ENCODE results near the gene SHROOM1. TPM values are rescaled to one million over a fixed set of nuclear protein-coding genes. Genes with fewer than 3 reads are reported as not detected.

Gene SHROOM1
- total RNA-seq, 3 donors from 2014 or later: 0.79 to 1.4 (median 0.83) TPM

DNA sequence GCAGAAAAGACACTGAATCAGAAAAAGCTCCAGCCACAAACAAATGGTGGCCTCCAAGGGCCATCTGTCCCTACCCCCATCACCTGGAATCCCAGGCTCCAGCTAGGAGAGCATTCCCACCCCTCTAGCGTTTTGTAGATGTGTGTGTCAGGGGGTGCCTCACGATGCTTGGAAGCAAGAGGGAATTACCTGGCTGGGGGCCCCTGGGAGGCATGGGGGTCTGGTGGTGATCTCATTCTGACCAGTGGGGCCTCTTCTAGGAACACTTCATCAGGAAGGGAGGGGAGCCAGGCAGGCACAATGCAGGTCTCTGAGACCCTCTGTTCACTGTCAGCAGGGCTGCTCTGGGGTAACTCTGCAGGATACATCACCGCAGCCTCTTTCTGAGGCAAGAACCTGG lies 6.0 kb downstream of the SHROOM1 start:
- Mint-ChIP-seq H3K4me1 (ENCODE audit: low read depth) (peaks cover 9% of the 10 kb centered on the region), H3K9me3 (no peaks in the 10 kb centered on the region), H3K27me3 (ENCODE audit: low read depth) (peaks cover 54% of the 10 kb centered on the region), H3K36me3 (ENCODE audit: insufficient read depth) (no peaks in the 10 kb centered on the region), H3K4me3 (no peak overlapping the region)
- ATAC-seq: no peak
- DNase-seq: no peak

DNA sequence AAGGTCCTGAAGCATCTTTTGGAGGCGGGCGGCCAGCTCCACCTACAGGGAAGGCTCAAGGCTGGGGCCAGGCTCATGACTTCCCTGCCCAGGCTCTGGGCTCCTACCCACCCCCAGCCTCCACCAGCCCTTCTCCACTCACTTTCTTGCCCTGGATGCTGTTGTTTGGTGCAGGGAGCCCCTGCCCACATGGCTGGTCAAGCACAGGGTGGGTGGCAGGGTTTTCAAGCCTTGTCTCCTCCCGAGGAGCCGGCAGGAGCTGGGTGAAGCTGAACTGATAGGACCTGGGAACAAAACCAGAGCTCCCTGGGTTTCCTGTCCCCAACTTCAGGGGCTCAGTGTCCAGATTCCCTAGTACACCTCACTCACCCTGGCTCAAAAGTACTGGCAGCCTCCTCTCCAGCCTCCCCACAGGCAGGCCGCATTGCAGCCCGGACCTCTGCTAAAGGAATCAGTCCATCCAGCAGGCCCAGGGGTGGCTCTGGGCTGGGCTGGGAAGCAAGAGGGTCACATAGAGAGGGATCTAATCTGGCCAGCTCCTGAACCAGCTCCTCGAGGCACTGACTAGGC lies 6.9 kb downstream of the SHROOM1 start:
- H3K9me3 Mint-ChIP-seq: no peaks in the 10 kb centered on the region
- H3K36me3 Mint-ChIP-seq (ENCODE audit: insufficient read depth): no peaks in the 10 kb centered on the region
- H3K27me3 Mint-ChIP-seq (ENCODE audit: low read depth): peaks cover 54% of the 10 kb centered on the region
- H3K4me3 Mint-ChIP-seq: no peak overlapping the region
- DNase-seq (no peak), ATAC-seq (no peak)
- peaks cover 9% of the 10 kb centered on the region for H3K4me1 Mint-ChIP-seq (ENCODE audit: low read depth)

DNA sequence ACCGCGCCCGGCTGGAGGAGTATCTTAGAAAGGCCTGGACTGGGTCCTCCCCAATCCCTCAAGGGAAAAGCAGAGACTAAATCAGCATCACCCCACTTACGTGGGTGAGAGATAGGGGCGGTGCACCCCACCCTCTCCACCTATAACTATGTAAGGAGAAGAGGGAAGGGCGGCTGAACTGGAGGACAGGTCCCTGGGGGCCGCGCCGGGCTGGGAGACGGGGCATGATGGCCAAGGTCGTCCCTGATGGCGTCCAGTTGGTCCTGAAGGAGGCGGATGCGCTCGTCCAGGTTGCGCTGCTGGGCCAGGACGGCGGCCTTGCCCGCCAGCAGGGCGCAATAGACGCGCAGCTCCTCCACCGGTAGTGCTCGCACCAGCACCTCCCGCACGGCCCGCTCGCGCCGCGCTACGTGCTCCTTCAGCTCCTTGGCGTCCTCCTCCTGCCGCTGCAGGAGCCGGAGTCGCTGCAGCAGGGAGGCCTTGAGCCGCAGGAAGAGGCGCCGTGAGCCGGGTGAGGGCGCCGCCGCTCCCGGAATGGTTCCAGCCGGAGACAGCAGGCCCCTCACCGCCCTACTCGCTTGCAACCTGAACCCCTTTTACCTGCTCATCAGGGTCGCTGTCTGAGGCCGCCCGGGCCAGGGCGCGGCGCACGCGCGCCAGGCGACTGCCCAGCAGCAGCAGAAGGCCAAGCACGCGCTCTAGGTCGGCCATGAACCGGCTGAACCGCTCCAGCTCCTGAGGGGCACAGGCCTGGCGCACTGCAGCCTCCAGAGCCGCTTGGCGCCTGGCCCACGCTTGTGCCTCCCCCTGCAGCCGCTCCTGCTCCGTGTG lies 7.6 kb downstream of the SHROOM1 start:
- Mint-ChIP-seq H3K4me1 (ENCODE audit: low read depth) (peaks cover 9% of the 10 kb centered on the region), H3K27me3 (ENCODE audit: low read depth) (peaks cover 53% of the 10 kb centered on the region), H3K9me3 (no peaks in the 10 kb centered on the region), H3K36me3 (ENCODE audit: insufficient read depth) (no peaks in the 10 kb centered on the region), H3K4me3 (no peak overlapping the region)
- DNase-seq (no peak), ATAC-seq (peak in 1 of 2 donors; percentile 16)

DNA sequence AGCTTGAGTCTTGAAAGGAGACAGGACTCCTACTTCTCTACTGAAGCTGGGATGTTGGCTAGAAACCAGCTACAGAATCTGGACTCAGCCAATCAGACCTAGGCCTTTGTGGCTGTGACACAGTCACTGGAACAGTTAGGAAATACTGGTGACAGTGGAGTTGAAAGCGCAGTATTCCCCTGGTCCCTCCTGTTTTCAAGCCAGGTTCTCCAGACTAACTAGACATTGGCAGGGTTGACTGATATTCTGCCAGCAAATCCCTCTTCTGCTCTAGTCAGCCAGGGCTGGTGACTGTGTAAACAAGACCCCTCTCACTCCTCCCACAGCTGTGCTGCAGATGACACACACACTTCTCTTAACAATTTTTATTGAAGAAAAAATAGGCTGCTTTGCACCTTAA lies 8.7 kb downstream of the SHROOM1 start:
- Mint-ChIP-seq H3K4me1 (ENCODE audit: low read depth) (peaks cover 9% of the 10 kb centered on the region), H3K9me3 (no peaks in the 10 kb centered on the region), H3K4me3 (no peak overlapping the region), H3K36me3 (ENCODE audit: insufficient read depth) (no peaks in the 10 kb centered on the region), H3K27me3 (ENCODE audit: low read depth) (peaks cover 42% of the 10 kb centered on the region)
- DNase-seq (no peak), ATAC-seq (no peak)

DNA sequence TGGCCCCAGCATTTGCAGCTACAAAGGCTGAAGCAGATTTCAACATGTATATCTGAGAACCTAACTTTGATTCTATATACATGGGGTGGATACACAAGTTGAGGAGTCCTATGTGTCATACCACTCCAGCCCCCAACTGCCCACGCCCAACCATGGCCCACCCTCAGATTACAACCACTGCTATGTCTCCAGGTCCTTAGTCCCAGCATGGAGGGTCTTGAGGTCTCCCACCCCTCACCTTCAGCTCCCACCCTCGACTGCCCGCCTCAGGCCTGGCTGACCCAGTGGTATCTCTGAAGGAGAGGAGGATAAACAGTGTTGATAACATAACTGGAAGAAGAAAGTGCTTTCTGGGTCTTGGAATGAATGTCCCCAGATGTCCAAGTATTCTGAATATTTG lies 9.1 kb downstream of the SHROOM1 start:
- Mint-ChIP-seq H3K27me3 (ENCODE audit: low read depth) (peaks cover 37% of the 10 kb centered on the region), H3K9me3 (no peaks in the 10 kb centered on the region)

DNA sequence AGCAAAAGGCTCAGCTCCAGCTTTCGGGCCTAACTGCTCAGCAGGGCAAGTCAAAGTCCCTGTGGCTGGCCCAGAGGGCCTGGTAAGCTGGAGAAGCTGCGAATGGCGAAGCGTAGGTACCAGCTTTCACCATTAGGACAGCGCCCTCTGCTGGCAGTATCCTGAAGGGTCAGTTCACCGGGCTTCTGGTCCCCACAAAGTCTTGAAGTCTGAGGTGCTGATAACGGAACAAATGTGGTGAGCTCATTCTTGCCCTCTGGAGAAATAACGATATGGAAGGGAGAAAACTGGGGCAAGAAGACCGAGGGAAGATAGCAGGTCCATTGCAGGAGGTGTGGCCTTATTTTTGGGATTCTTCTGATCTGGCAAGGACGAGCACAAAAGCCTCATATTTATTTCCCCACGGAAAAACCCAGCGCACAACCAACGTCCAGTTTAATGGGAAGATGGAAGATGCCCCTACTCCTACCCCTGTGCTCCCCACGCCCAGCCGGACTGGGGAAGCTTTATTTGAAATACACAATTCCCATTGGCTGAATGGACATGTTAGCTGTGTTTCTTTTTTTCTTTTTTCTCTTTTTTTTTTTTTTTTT lies 10.2 kb downstream of the SHROOM1 start:
- no peaks in the 10 kb centered on the region for H3K36me3 Mint-ChIP-seq (ENCODE audit: insufficient read depth)
- H3K4me1 Mint-ChIP-seq (ENCODE audit: low read depth): peaks cover 9% of the 10 kb centered on the region
- peak; percentile 83 to 87 for ATAC-seq
- H3K4me3 Mint-ChIP-seq: peak overlapping the region; percentile 37
- DNase-seq: peak; percentile 88
- H3K9me3 Mint-ChIP-seq: no peaks in the 10 kb centered on the region
- peaks cover 33% of the 10 kb centered on the region for H3K27me3 Mint-ChIP-seq (ENCODE audit: low read depth)

More for the DNA sequence above, 9.1 kb downstream of the SHROOM1 start:
- Mint-ChIP-seq H3K36me3 (ENCODE audit: insufficient read depth) (no peaks in the 10 kb centered on the region), H3K4me1 (ENCODE audit: low read depth) (peaks cover 9% of the 10 kb centered on the region), H3K4me3 (no peak overlapping the region)
- no peak for ATAC-seq
- no peak for DNase-seq

DNA sequence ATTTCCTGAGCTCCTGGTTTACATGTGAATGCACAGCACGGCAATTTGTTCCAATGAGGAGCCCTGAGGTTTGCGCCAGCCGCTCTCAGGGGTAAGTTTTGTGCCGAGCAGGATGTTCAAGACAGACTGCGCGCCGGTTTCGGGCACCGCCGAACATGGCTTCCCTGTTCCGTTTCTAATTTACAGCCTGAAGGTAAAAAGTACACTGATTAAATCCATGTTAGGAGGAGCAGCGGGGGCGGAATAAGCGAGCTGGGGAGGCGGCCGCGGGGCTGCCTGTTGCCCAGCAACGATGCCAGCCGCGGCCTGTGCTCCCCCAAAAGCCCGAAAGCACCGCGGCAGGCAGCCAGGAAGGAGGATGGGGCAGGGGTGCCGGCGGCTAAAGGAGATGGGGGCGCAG lies 11.0 kb downstream of the SHROOM1 start:
- DNase-seq: no peak
- H3K4me3 Mint-ChIP-seq: peak overlapping the region; percentile 54
- ATAC-seq: no peak
- H3K27me3 Mint-ChIP-seq (ENCODE audit: low read depth): peaks cover 30% of the 10 kb centered on the region
- no peaks in the 10 kb centered on the region for H3K9me3 Mint-ChIP-seq
- H3K36me3 Mint-ChIP-seq (ENCODE audit: insufficient read depth): no peaks in the 10 kb centered on the region
- H3K4me1 Mint-ChIP-seq (ENCODE audit: low read depth): peaks cover 11% of the 10 kb centered on the region

DNA sequence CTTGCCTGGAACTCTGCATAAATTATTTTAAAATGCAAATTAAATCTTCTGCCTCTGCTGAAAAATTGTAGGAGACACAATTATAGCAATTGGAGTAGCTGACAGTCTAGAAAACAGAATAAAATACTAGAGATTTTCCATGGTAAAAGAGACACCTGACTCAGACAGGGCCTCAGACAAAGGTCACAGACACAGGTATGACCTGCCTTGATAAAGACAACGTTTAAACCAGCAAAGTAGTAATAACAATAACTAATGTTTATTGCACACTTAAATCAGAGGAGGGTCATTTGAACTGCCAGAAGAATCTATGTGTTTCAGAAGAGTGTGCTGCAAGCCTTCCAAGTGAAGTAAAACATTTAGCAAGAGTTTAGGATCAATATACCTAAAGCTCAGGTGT lies 13.4 kb downstream of the SHROOM1 start:
- DNase-seq (no peak), ATAC-seq (no peak)
- peaks cover 20% of the 10 kb centered on the region for H3K4me1 Mint-ChIP-seq (ENCODE audit: low read depth)
- H3K27me3 Mint-ChIP-seq (ENCODE audit: low read depth): peaks cover 31% of the 10 kb centered on the region
- no peaks in the 10 kb centered on the region for H3K9me3 Mint-ChIP-seq
- H3K36me3 Mint-ChIP-seq (ENCODE audit: insufficient read depth): no peaks in the 10 kb centered on the region
- H3K4me3 Mint-ChIP-seq: no peak overlapping the region

DNA sequence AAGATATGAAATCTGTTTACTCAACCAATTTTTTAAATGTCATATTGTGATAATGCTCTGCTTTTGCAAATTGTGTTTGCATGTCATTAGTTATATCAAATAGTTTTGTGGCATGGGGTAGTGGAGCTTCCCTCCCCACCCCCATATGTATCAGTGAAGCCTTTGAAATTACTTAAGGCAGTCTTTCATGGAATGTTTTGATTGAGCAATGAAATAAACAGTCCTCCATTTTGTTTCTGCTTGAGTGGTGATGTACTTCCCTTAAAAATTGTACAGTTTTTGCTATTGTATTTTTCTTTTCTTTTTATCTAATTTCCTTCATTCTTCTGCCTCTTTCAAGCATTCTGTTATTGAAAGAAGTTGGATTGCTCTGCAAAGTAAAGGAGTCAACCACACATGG lies 13.9 kb downstream of the SHROOM1 start:
- Mint-ChIP-seq H3K4me3 (no peak overlapping the region), H3K36me3 (ENCODE audit: insufficient read depth) (no peaks in the 10 kb centered on the region), H3K4me1 (ENCODE audit: low read depth) (peaks cover 20% of the 10 kb centered on the region), H3K9me3 (no peaks in the 10 kb centered on the region), H3K27me3 (ENCODE audit: low read depth) (peaks cover 33% of the 10 kb centered on the region)
- DNase-seq: no peak
- ATAC-seq: no peak

DNA sequence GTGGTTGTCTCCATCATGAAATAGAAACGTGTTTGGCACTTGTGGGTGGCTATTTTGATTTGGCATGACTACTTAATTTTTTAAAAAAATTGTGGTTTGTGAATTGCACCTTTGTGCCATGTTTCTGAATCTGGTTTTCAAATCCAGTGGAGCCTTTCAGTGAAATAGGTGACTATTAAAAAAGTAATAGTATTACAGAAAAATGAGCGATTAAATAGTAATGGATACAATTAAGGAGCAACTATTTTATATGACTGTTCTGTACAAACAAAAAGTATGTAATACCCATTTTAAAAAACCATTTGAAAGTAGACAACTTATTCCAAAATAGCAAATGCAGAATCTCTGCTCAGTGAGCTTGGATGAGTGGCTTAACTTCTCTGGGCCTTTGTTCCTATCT lies 14.4 kb downstream of the SHROOM1 start:
- DNase-seq: no peak
- H3K27me3 Mint-ChIP-seq (ENCODE audit: low read depth): peaks cover 38% of the 10 kb centered on the region
- ATAC-seq: no peak
- H3K36me3 Mint-ChIP-seq (ENCODE audit: insufficient read depth): no peaks in the 10 kb centered on the region
- H3K4me1 Mint-ChIP-seq (ENCODE audit: low read depth): peaks cover 20% of the 10 kb centered on the region
- no peaks in the 10 kb centered on the region for H3K9me3 Mint-ChIP-seq
- H3K4me3 Mint-ChIP-seq: no peak overlapping the region

DNA sequence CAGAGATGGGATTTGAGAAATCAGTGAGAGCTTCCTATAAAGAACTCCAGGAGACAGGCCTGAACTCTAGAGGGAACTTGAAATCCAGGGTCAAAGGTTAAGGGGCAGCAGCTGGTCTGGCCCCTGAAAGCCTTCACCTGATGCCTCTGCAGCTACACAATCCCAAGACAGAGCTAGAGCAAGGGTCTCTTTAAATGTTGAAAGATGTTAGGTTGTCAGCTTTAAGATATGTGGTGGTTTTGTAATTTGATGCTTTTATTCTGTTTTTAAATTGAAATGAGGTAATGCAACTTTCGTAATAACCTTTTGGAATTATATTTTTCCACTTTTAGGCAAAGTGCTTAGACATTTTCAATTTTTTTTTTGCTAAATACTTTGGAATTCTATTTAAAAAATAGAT lies 15.0 kb downstream of the SHROOM1 start:
- peaks cover 44% of the 10 kb centered on the region for H3K27me3 Mint-ChIP-seq (ENCODE audit: low read depth)

DNA sequence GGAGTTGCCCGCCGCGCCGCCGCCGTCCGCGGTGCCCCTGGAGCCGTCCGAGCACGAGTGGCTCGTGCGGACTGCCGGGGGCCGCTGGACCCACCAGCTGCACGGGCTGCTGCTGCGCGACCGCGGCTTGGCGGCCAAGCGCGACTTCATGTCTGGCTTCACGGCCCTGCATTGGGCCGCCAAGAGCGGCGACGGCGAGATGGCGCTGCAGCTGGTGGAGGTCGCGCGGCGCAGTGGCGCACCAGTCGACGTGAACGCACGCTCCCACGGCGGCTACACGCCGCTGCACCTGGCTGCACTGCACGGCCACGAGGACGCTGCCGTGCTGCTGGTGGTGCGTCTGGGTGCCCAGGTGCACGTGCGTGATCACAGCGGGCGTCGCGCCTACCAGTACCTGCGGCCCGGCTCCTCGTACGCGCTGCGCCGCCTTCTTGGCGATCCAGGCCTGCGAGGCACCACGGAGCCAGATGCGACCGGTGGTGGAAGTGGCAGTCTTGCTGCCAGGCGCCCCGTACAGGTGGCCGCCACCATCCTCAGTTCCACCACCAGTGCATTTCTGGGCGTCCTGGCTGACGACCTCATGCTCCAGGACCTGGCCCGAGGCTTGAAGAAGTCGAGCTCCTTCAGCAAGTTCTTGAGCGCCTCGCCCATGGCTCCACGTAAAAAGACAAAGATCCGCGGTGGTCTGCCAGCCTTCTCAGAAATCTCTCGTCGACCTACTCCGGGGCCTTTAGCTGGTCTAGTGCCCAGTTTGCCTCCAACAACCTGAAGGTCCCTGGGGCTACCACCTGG lies 15.7 kb downstream of the SHROOM1 start:
- H3K4me1 Mint-ChIP-seq (ENCODE audit: low read depth): peaks cover 16% of the 10 kb centered on the region

More for the DNA sequence above, 15.0 kb downstream of the SHROOM1 start:
- H3K36me3 Mint-ChIP-seq (ENCODE audit: insufficient read depth): no peaks in the 10 kb centered on the region
- DNase-seq (no peak), ATAC-seq (no peak)
- H3K4me1 Mint-ChIP-seq (ENCODE audit: low read depth): peaks cover 20% of the 10 kb centered on the region
- no peaks in the 10 kb centered on the region for H3K9me3 Mint-ChIP-seq
- no peak overlapping the region for H3K4me3 Mint-ChIP-seq

DNA sequence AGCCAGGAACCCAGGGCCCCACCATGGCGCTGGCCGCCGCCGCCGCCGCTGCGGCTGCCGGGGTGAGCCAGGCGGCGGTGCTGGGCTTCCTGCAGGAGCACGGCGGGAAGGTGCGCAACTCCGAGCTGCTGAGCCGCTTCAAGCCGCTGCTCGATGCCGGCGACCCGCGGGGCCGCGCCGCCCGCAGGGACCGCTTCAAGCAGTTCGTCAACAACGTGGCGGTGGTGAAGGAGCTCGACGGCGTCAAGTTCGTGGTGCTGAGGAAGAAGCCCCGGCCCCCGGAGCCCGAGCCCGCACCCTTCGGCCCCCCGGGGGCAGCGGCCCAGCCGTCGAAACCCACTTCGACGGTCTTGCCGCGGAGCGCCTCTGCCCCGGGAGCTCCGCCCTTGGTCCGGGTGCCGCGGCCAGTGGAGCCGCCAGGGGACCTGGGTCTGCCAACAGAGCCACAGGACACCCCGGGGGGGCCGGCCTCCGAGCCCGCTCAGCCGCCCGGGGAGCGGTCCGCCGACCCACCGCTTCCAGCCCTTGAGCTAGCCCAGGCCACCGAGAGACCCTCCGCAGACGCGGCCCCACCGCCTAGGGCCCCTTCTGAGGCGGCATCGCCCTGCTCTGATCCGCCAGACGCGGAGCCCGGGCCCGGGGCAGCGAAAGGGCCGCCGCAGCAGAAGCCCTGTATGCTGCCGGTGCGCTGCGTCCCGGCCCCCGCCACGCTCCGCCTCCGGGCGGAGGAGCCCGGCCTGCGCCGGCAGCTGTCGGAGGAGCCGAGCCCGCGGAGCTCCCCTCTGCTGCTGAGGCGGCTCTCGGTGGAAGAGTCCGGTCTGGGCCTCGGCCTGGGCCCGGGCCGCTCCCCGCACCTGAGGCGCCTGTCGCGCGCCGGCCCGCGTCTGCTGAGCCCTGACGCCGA lies 16.6 kb downstream of the SHROOM1 start:
- Mint-ChIP-seq H3K4me3 (no peak overlapping the region), H3K36me3 (ENCODE audit: insufficient read depth) (no peaks in the 10 kb centered on the region), H3K9me3 (no peaks in the 10 kb centered on the region), H3K4me1 (ENCODE audit: low read depth) (peaks cover 11% of the 10 kb centered on the region), H3K27me3 (ENCODE audit: low read depth) (peaks cover 49% of the 10 kb centered on the region)
- DNase-seq (peak; percentile 20), ATAC-seq (peak; percentile 64 to 71)

More for the DNA sequence above, 15.7 kb downstream of the SHROOM1 start:
- Mint-ChIP-seq H3K9me3 (no peaks in the 10 kb centered on the region), H3K27me3 (ENCODE audit: low read depth) (peaks cover 46% of the 10 kb centered on the region), H3K36me3 (ENCODE audit: insufficient read depth) (no peaks in the 10 kb centered on the region), H3K4me3 (no peak overlapping the region)
- ATAC-seq (no peak), DNase-seq (no peak)

Data from activated T-cell treated with anti-CD3 and anti-CD28 coated beads, Interleukin-2, amount 50 U/mL, for 4 hours (primary cell).